Effector CD4-positive, alpha-beta T cell (primary cell): ENCODE results near the gene VWA2.

Experiments used
- DNase-seq: peaks from one replicate; pipeline ENCODE4 v3.0.0-alpha.2; 2020

The VWA2 gene

DNA sequence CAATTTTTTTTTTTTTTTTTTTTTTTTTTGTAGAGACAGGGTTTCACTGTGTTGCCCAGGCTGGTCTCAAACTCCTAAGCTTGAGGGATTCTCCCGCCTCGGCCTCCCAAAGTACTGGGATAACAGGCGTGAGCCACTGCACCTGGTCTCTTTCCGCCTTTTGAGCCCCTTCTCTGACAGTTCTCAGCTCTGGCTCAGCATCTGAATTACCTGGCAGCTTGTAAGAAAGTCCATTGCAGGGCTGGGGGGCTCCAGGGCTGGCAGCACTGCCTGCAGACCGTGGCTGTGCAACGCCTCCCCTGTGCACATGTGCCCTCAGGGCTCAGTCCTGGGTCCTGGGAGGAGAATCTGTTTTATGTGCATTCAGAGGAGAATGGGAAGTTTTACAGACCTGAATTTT, 37.6 kb downstream of the VWA2 start:
- DNase-seq, result no peak

DNA sequence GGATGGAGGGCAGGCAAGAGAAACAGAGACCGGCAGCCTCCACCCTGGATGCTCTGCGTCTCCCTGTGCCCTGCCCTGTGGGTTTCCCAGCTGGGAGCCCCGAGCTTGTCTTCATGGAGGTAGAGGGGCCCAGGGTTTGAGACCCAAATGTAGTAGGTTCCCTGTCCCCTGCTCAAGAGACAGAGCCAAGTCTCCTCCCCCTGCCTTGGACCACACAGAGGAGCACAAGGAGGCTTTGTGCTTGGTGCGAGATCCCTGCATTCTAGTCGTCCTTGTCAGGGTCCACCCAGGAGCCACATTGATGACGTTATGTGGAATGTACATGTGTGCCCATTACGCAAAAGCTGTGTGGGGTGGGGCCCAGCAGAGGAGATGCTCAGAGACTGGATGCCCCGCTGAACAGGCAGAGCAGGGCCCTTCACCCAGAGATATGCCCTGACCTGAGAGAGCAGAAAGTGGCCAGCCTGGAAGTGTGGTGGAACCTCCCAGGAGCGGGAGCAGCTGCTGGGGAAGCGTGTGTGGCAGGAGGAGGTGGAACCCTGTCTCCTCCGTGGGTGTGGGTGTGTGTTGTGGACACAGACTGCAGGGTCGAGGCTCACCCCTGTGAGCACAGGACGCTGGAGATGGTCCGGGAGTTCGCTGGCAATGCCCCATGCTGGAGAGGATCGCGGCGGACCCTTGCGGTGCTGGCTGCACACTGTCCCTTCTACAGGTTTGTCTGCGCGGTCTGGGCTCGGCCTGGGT, 39.3 kb downstream of the VWA2 start:
- no peak for DNase-seq

DNA sequence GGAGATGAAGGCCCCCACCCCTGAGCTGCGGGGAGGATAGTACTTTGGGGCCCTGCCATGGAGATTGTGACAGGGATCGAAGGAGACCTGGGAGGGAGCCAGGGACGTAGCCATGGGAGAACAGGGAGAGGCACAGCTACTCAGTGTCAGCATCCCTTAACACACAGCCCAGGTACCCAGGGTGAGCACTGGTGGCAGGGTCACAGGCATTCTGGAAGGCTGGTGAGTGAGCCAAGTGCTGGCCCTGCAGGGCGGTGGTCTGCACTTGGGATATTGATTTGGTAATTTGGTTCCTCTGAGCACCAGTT, 39.8 kb downstream of the VWA2 start:
- DNase-seq, result no peak

DNA sequence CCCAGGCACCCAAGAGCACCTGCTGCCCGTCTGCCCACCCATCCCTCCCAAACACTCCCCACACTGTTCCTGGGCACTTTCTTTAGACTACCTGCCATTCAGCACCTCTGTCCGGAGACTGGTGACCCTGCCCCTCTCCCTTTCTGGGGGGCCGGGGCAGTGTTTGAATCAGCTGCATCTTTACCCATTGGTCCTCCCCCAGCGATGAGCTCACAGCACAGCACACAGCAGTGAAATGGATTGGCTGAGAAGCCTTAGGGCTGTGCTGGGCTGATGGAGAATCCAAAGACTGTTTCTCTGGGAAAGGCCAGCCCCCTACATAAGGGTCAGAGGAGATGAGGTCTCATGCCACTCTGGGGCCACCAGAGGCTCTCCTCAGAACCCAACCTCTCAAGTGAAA, 40.2 kb downstream of the VWA2 start:
- DNase-seq, result no peak

DNA sequence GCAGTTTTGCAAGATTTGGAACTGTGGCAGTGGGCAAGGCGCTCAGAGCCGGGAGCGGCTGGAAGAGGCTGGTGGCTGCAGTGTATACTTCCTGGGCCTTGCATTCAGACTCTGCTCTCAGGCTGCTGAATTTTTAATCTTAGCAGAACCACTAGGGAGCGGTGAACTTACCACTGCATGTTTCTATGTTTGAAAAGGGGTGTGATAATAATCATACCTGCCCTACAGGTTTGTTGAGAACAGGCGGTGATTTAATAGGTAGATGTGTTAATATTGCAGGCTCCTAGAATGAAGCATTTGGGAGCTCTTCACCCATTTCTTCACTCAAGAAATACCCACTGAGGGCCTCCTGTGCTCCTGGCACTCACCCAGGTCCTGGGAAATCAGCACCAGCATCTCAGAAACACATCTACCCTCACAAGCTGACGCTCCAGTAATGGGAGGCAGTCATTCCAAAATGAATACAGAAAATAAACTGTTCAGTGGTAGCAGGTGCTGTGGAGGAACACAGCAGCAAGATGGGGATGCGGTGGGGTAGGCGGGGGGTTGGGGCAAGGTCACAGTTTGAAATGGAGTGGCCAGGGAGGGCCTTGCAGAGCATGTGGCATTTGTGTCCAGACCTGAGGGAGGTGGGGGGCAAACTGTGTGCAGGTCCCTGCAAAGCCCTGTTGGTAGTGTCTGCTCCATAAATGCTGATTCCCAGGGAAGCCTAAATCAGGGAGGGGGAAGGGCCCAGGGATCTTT, 41.0 kb downstream of the VWA2 start:
- DNase-seq, result no peak

DNA sequence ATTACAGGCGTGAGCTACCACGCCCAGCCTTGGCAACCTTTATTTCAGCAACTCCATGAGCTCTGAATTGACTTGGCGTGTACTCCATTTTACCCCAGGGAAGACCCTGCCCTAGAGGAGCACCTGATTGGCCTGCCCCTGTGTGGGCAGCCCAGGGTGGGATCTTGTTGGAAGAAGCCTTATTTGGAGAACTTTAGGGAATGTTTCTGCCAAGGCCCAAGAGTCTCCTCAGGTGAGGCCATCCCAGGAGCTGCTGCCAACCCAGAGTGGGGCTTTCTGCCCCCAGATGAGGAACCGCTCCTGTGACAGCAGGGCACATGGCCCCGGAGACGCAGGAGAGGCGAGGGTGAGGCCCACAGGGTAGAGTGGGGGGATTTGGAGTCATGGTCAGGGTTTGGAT, 42.0 kb downstream of the VWA2 start:
- no peak for DNase-seq

DNA sequence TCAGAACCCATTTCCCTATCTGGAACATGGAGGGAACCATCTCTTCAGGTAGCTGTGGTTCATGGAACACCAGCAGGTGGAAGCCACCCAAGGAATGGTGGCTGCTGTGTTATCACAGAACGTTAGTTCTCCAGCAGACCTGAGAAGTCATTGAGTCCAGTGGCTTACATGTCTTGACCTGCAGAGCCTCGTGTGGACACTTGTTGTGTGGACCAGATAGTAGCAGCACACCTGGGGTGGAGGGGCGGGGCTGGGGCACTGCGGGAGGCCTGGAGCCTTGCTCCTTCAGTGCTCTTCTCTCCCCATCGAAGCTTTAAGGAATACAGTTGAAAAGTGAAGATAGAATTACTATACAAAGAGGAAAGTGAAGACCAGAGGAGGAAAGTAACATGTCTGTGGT, 42.4 kb downstream of the VWA2 start:
- DNase-seq, result no peak

DNA sequence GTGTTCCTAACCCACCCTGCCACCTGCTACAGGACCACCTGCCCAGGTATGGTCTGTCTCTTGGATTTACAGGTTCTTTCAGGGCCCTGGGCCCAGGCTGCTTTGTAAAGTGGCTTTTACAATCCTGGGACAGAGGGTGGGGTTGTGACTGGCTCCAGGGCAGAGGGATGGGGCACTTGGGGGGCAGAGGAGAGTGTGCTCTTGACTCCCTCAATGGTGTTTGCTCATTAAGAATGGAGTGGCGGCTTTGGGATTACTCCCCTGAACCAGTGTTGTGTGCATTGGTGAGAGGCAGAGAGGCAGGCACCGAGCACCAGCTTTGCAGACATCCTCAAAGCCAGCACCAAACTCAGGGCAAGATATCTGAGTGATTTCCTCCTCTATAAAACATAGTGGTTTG, 43.5 kb downstream of the VWA2 start:
- no peak for DNase-seq

DNA sequence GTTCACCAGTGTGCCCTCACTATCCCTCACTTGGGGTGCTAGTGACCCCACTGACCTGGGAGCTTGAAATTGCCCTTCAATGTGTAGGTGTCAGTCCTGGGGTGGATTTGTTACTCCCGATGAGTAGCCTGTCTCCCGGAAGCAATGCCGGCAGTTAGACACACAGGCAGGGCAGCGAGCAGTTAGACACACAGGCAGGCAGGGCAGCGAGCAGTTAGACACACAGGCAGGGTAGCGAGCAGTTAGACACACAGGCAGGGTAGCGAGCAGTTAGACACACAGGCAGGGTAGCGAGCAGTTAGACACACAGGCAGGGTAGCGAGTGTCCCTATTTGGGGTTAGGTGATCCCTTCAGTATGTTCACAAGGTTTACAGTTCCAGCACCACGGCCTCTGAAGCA, 44.0 kb downstream of the VWA2 start:
- no peak for DNase-seq

DNA sequence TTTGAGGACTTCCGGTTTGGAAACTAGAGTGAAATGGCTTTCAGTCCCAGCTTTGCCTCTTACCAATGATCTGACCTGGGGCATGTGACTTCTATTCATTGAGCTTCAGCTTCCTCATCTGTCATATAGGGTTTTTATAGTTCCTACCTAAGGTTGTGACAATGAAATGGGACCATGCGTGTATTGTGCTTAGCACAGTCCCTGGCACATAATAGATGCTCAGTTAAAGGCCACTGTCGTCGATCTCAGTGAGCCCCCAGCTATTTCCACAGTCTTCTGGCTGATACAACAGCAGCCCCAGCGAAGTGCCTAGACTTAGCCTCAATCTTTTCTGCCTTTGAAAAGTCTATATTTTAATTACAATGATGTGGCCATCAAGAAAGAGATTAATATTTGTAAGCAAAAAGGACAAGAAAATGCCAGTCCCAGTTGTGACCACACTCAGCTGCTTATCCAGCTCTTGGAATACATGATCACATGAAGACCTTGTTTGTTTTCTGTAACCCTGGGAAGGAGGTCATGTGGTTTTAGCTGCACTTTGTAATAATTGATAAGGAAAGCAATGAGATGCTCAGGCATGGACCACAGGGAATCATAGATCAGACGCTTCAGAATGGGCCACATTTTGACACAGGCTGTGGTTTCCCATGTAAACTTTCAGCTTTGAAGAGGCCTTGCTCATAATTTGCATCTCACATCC, 44.6 kb downstream of the VWA2 start:
- DNase-seq, result no peak

DNA sequence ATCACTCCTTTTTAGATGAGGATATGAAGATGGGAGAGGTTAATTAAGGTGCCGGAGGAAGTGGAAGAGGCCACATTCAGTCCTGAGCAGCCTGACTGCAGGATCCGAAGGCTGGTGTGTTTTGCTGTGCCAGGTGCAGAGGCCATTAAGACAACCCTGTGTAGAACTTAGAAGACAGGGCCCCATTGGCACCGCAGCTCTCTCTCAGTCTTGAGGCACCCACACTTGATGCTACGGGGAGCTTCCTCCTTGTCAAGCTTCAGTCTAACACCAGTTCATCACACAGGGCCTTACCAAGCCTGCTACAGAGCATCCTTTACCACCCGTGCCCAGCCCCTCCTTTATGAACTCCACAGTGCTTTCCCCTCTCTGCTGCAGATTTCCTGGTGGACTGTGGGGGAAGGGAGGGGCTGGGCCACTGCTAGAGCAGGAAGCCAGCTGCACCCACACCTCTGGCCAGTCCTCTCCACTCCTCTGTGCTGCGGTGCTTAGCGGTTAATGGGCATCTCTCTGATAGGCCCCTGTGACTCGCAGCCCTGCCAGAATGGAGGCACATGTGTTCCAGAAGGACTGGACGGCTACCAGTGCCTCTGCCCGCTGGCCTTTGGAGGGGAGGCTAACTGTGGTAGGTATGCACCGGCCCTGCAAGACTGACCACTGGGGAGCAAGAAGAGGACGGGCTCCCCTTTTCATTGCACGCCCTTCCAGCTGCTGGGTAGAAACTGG, 45.5 kb downstream of the VWA2 start:
- DNase-seq, result no peak

DNA sequence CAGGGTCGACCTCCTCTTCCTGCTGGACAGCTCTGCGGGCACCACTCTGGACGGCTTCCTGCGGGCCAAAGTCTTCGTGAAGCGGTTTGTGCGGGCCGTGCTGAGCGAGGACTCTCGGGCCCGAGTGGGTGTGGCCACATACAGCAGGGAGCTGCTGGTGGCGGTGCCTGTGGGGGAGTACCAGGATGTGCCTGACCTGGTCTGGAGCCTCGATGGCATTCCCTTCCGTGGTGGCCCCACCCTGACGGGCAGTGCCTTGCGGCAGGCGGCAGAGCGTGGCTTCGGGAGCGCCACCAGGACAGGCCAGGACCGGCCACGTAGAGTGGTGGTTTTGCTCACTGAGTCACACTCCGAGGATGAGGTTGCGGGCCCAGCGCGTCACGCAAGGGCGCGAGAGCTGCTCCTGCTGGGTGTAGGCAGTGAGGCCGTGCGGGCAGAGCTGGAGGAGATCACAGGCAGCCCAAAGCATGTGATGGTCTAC, 46.9 kb downstream of the VWA2 start:
- no peak for DNase-seq

DNA sequence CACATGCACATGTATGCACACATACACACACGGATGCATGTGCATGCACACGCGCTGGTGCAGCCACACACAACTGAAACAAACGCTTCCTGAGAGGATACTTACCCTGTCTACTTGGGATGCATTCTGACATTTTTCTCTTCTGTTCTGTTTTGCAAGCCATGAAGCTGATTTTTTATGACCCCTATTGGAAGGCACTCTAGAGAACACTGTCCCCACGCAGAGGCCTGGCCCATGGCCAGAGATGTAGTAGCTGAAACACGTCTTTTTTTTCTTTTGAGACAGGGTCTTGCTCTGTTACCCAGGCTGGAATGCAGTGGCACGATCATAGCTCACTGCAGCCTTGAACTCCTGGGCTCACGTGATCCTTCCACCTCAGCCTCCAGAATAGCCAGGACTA, 47.9 kb downstream of the VWA2 start:
- DNase-seq, result no peak

DNA sequence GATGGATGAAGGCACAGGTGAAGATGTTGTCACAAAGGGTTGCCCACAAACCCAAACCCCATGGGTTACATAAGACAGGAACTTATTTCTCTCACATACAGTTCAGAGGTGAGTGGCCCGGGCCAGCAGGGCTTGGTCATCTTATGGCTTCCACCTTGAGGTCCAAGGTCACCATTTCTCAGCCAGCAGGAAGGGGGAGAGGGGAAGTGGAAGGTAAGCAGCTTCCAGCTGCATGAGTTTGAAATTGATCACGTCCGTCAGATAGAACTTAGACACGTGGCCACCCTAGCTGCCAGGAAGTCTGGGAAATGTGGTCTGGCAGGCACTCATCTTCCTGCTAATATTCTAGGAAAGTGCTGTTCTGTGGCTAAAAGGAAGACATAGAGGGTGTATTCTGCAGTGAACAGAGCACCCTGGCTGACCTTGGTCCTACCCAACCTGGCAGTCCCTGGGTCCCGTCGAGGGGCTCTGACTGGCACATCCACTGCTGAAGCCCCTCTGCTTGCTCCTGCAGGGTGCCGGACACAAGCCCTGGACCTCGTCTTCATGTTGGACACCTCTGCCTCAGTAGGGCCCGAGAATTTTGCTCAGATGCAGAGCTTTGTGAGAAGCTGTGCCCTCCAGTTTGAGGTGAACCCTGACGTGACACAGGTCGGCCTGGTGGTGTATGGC, 49.5 kb downstream of the VWA2 start:
- DNase-seq, result no peak

DNA sequence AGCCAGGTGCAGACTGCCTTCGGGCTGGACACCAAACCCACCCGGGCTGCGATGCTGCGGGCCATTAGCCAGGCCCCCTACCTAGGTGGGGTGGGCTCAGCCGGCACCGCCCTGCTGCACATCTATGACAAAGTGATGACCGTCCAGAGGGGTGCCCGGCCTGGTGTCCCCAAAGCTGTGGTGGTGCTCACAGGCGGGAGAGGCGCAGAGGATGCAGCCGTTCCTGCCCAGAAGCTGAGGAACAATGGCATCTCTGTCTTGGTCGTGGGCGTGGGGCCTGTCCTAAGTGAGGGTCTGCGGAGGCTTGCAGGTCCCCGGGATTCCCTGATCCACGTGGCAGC, 50.0 kb downstream of the VWA2 start:
- DNase-seq, result no peak

DNA sequence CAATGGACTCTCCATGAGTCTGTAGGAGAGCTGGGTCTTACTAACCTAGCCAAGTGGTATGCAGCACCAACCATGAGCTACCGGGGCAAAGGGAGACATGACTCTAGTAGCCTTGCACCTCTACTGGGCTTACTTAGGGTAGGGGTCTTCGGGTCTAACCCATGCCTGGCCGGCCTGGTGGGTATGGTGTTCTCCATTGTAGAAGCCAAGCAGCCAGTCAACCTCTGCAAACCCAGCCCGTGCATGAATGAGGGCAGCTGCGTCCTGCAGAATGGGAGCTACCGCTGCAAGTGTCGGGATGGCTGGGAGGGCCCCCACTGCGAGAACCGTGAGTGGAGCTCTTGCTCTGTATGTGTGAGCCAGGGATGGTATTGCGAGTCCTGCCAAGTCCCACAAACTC, 51.0 kb downstream of the VWA2 start:
- DNase-seq, result no peak

DNA sequence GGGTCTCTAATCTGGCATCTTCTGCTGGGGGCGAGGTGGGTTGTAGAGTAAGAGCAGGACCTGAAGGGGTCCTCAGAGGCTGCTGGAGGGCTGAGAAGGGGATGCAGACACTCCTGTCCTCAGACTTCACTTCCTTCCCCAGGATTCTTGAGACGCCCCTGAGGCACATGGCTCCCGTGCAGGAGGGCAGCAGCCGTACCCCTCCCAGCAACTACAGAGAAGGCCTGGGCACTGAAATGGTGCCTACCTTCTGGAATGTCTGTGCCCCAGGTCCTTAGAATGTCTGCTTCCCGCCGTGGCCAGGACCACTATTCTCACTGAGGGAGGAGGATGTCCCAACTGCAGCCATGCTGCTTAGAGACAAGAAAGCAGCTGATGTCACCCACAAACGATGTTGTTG, 52.0 kb downstream of the VWA2 start:
- no peak for DNase-seq

DNA sequence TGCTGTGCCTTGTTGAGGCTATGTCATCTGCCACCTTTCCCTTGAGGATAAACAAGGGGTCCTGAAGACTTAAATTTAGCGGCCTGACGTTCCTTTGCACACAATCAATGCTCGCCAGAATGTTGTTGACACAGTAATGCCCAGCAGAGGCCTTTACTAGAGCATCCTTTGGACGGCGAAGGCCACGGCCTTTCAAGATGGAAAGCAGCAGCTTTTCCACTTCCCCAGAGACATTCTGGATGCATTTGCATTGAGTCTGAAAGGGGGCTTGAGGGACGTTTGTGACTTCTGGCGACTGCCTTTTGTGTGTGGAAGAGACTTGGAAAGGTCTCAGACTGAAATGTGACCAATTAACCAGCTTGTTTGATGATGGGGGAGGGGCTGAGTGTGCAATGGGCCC, 52.5 kb downstream of the VWA2 start:
- DNase-seq, result no peak

DNA sequence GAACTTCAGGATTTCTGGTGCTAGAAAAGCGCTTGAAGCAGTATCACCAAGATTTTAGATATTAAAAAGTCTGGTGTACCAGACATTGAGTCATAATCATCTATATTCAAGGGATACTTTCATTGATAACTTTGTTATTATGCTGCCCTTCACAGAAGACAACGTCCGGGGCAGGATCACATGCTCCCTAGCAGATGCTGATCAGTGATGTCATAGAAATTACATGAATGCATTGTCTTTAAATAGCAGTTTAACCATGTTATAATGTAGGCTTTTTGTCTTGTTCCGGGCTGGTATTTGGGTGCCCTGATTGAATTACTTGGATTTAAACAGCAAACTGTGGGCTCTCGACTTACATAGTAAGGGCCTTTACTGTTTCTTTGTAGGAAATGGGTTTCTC, 54.0 kb downstream of the VWA2 start:
- no peak for DNase-seq

DNA sequence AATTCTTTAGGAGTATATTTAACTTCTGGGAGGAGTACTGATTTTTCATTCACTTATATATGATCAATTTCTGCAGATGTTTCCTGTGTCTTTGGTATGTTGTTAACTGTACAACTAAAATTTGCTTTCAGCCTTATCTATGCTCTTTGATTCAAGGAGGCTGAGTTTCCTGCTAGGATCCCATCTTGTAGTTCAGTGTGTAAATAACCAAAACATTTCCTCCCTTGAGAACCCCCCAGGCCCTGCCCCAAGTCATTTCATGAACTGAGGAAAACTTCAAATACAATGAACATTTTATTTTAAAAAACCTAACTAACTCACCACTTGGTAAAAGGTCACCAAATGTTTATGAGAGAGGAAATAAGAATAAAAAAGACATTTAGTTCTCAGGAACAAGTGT, 55.5 kb downstream of the VWA2 start:
- DNase-seq, result no peak

DNA sequence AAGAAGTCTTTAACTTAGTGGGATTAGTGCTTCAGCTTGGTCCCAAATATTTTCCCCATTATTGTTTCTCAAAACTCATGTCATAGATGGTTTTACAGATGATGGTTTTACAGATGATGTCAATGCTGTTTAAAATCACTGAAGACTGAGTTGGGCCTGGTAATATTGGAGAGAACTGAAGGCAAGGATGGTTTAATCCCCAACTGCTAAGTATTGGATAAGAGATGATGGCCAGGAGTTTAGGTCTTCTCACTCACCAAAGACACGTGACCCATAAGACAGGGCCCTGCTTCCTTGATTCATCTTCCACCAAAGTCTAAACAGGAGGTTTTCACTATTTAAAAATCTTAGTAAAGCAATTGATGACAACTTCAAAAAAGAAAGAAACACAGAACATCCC, 56.3 kb downstream of the VWA2 start:
- DNase-seq, result no peak

DNA sequence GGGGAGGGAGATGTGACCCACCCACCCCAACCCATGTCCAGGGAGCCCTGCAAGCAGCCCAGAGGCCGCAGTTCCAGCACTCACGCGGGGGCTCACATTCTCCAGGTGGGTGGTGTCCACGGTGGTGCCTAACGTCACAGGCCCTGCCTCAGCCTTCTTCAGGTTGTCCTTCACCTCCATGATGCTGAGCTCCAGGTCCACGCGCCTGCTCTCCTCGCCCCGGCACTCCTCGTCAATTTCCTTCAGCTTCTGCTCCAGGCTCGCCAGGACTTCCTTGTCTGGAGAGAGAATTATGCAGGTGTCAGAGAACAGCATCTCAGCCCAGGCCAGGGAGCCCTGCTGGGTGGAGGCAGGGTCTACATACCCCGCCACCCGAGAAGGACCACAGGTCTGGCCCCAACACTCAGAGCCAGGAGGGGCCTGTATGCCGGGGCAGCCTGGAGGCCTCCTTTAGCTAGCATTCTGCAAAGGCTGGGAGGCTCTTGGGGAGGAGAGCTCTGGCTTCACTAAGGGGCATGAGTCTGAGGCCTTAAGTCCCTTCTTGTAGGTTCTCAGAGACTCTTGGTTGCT, 58.2 kb downstream of the VWA2 start:
- no peak for DNase-seq
